Non-pigmented ciliary epithelial cell (primary cell): ENCODE measurements around the gene NOC2L.

Experiments
- DNase-seq: peaks from one replicate; pipeline ENCODE4 v3.0.0-alpha.2; 2010; ENCODE audit warnings: low read depth

The NOC2L gene

DNA sequence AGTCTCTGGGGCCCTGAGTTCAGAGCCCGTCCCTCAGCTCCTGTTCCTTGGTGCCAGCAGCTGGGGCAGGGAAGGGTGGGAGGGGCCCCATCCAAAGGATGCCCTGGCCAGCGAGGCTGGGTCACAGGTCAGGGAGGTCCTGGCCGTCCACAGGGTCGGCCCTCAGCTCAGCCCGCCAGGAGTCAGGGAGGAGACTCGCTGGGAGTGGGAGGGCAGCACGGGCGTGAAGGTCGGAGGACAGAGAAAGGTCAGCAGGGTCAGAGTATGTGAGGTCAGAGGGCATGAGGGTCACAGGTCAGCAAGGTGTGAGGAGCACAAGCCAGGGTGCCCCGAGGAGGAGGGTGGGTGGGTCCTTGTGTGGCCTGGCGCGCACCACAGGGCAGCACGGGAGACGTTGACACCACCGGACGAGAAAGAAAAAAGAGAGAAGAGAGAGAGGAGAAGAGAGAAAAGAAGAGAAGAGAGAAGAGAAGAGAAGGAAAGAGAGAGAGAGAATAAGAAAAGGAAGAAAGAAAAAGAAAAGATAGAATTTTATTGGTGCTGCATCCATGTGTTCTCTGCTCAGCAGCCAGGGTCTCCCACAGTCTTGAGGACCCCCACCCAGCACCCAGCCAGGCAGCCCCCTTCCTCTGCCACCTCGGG is 15.8 kb upstream of the NOC2L start:
- DNase-seq = no peak

DNA sequence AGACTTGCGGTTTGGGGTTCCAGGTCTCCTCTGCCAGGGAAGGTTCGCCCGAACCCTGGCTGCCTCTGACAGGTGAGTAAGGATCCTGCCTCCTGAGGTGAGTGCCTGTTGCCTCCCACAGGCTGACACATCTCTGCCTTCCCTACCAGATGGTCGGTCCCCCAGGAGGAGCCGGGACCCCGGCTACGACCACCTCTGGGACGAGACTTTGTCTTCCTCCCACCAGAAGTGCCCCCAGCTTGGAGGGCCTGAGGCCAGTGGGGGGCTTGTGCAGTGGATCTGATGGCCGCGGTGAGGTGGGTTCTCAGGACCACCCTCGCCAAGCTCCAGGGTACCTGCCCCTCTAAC is 15.2 kb upstream of the NOC2L start:
- no peak for DNase-seq

DNA sequence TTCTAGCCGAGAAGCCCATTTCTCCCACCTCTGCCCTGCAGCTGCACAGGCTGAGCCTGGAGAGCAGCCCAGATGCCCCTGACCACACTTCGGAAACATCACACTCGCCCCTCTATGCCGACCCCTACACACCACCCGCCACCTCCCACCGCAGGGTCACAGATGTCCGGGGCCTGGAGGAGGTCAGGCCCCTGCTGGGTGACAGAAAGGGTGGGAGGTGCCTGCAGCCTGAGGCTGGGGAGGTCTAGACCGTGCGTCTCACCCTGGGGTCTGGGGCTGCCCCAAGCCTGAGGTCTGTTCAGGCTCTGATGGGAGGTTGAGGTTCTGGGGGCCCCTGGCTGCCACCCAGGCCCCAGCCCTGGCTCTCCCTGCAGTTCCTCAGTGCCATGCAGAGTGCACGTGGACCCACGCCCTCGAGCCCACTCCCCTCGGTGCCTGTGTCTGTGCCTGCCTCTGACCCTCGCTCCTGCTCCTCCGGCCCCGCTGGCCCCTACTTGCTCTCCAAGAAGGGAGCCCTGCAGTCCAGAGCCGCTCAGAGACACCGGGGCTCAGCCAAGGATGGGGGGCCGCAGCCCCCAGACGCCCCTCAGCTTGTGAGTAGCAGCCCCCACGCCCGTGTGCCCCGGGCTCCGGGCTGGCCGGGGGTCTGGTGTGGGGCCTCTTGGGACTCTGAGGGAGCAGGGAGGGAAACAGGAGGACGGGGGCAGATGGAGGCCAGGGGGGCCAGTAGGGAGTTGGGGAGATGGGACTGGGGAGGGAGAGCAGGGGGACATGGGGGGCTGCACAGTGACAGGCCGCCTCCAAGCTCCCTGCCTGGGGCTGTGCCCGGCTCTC is 14.6 kb upstream of the NOC2L start:
- DNase-seq = no peak

DNA sequence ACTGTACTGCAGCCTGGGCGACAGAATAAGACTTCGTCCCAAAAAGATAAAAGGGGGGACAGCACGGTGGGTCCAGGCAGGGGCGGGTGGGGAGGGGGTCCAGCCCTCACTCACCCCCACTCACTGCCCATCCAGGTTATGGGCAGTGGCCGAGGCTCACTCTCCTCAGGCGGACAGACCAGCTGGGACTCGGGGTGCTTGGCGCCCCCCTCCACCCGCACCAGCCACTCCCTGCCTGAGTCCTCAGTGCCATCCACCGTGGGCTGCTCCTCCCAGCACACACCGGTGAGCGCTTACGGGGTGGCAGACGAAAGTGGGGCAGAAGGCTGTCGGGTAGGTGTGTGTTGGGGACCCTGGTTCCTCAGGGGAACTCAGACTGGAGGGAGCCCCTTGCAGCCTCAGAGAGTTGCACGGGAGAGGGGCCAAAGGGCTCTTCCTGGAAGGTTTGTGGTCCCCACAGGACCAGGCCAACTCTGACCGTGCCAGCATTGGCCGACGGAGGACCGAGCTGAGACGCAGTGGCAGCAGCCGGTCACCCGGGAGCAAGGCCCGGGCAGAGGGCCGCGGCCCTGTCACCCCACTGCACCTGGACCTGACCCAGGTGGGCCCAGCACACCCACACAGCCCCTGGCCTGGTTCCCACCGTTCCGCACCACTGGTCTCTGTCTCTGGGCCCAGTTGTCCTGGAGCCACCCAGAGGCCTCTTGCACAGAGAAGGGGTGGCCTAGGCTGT is 13.8 kb upstream of the NOC2L start:
- DNase-seq = no peak

DNA sequence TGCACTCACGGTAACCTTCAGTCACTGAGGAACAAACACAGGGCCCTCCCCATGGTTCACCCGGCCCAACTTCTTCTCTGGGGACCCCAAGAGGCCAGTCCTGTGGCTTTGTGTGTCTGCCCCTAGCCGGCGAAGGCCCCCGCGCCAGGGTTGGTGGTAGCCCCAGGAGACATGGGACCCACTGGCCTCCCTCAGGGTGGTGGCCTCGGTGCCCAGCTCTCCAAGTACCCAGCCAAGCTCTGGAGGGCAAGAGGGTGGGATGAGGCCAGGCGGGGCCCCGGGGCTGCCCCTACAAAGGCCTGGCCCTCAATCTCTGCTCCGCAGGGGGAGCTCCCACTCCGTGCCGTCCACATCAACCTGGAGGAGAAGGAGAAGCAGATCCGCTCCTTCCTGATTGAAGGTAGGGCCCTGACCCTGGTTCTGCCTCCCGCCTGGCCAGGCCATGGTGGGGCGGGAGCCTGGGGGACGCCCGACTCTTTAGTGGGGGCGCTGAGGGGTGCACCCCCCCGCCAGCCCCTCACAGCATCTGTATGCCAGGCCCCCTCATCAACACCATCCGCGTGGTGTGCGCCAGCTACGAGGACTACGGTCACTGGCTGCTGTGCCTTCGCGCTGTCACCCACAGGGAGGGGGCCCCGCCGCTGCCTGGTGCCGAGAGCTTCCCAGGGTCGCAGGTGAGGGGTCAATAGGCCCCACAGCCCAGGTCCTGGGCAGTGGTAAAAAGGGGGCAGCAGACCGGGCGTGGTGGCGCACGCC is 12.9 kb upstream of the NOC2L start:
- DNase-seq = no peak

DNA sequence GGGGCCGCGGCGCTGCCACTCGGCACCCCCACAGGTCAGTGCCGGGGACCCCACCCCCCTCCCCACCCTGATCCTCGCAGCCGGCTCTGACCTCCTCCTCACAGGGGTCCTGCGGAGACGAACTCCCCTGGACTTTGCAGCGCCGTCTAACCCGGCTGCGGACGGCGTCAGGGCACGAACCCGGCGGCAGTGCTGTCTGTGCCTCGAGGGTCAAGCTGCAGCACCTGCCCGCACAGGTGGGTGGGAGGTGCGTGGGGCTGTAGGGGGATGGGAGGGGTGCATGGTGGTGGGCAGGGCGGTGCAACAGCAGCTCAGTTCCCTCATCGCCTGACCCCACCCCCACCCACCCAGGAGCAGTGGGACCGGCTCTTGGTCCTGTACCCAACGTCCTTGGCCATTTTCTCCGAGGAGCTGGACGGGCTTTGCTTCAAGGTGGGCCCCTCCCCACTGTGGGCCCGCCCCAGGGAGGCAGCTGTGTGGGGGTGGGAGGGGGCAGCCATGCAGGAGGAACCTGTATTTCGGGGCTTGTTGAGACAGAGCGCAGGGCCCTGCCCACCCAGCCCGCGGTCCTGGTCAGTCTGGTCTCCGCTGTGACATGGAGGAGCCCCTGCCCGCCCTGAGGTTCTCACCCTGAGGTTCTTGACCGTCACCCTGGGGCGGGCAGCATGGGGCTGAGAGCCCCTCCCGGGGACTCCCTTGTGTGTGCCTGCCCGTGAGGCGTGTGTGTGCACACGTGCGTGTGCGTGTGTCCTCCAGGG is 12.1 kb upstream of the NOC2L start:
- no peak for DNase-seq

DNA sequence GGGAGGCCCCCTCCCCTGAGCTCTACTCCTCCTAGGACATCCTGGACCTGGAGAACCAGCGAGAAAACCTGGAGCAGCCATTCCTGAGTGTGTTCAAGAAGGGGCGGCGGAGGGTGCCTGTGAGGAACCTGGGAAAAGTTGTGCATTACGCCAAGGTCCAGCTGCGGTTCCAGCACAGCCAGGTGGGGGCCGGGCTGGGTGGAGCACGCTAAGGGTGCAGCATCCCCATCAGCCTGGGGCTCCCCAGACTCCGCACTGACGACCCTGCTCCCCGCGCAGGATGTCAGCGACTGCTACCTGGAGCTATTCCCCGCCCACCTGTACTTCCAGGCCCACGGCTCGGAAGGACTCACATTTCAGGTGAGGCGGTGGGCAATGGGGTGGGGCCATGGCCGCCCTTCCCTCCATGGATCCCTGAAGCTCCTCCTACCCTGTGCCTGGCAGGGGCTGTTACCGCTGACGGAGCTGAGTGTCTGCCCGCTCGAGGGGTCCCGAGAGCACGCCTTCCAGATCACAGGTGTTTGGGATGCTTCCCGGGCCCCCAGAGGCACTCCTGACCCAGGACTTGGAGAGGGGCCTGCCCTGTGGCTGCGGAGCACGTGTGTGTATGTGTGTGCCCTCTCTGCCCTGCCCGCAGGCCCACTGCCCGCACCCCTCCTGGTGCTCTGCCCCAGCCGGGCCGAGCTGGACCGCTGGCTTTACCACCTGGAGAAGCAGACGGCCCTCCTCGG is 11.4 kb upstream of the NOC2L start:
- no peak for DNase-seq

DNA sequence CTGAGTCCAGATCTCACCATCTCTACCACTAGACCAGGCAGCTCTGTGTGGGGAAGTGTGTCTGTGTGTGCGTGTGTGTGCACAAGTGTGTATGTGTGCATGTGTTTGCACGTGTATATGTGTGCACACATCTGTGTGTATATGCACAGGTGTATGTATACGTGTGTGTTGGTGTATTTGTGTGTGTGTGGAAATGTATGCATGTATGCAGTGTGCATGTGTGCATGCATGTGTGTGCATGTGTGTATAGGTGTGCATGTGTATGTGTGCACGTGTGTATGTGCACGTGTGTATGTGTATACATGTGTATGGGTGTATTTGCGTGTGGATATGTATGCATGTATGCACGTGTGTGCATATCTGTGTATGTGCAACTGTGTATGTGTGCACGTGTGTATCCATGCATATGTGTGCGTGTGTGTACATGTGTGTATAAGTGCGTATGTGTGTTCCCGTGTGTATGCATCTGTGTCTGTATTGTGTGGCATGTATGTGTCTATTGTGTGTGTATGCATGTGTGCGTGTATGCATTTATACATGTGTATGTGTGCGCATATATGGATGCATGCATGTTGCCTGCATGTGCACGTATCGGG is 10.3 kb upstream of the NOC2L start:
- DNase-seq = no peak

DNA sequence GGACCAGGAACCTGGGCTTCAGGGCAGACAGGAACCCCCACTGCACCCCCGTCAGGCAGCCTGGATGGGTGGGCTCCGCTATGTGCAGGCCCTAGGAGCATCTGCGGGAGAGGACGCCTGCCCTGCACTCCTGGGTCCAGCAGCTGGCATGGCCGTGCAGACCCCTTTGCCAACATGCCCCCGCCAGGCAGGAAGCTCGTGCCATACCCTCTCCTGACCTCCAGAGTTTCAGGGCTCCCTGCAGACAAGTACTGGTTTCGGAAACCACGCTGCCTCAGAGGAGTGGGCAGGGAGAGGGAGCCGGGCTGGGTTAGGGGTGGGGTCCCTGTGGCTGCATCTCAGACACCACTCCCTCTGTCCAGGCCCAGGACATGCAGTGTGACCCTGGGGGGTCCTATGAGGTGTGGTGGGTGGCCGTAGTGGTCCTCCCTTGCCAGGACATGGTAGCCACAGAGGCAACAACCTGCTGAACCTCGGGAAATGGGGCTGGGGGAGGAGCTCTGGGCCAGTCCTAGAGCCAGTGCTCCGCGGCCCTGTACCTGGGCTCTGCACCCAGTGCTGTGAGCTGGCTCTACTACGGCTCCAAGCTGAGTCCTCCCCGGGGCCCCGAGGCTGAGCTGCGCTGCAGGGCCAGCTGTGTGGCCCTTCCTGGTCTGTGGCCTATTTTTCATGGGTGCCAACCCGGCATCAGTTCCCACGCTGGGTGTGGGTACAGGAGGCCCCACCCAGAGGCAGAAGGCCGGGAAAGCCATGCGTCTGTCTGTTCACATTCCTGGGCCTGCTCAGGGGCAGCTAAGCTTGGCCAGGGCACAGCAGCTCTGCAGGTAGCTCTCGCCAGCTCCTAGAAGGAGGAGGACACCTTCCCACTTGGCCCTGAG is 8.6 kb upstream of the NOC2L start:
- DNase-seq = no peak

DNA sequence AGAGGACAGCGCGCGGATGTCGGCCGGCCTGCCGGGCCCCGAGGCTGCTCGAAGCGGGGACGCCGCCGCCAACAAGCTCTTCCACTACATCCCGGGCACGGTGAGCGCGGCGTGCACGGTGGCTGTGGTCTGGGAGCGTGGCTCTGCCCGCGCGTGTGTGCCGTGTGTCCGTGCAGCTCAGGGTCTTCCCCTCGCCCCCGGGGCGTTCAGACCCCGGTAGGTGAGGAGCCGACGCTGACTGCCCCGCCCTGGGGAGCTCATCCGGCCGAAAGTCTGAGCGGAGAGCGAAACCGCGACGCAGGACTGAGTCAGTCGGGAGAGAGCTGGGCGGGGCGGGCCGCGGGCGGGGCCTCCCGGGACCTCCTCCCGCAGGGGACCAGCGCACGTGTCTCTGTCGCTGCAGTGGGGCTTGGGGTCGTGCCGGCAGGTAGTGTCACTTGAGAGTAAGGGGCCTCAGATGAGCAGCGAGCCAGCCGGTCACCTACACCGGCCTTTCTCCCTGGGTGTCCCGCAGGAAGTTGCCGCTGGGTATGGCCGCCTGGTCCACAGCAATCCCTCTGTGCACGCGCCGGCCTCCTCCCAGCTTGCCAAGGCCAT is 7.7 kb upstream of the NOC2L start:
- no peak for DNase-seq

DNA sequence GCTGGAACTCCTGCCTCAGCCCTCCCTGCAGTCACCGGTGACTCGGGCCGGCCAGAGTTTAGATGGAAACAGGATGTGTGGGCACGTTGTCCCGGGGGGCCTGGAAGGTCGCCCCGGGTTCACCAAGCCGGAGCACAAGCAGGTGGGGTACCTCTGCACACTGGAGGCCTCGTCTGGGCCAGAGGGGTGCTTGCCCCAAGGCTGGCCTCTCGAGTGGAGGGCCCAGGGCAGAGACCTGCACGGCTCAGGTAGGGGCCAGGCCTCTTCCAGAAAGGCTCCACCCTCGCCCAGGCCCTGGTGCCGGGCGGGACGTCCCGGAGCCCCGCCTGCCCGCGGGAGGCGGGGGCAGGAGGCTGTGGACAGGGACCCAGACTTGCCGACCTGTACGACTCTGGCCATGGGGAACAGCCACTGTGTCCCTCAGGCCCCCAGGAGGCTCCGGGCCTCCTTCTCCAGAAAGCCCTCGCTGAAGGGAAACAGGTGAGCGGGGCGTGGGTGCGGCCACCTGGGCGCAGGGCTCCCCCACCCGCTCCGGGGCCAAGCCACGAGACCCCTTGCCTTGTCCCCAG is 7.2 kb upstream of the NOC2L start, which contains the start of gene PLEKHN1:
Gene PLEKHN1 (plus strand): TSS at position 348 of the 569 bp plus-strand sequence. CDS start 50 bp downstream, at position 398.
- DNase-seq = no peak

DNA sequence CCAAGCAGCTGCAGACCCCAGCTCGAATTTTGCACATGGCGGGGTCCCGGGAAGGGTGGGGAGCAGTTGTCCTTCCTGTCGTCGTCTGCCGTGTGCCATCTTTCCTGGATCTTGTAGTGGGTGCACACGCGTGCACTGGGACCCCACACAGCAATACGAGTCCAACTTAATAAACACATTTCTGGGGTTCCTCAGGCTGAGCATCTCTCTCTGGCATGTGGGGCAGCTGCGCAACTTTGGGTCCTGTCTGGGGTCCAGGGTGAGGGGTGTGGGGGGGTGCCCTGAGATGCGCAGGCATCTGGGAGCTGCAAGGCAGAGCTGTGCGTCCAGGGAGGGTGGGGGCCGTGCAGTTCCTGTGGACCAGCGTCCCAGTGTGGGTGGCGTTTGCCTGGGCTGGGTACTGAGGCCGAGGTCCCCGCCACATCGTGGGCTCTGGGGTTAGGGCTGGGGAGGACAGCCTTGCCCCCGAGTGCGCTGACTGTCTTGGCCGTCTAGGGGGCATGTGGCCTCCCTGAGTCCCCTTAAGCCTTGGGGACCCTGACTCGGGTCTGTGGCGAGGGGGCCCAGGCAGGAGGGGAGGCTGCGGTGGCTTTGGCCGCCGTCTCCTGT is 6.6 kb upstream of the NOC2L start:
- no peak for DNase-seq

DNA sequence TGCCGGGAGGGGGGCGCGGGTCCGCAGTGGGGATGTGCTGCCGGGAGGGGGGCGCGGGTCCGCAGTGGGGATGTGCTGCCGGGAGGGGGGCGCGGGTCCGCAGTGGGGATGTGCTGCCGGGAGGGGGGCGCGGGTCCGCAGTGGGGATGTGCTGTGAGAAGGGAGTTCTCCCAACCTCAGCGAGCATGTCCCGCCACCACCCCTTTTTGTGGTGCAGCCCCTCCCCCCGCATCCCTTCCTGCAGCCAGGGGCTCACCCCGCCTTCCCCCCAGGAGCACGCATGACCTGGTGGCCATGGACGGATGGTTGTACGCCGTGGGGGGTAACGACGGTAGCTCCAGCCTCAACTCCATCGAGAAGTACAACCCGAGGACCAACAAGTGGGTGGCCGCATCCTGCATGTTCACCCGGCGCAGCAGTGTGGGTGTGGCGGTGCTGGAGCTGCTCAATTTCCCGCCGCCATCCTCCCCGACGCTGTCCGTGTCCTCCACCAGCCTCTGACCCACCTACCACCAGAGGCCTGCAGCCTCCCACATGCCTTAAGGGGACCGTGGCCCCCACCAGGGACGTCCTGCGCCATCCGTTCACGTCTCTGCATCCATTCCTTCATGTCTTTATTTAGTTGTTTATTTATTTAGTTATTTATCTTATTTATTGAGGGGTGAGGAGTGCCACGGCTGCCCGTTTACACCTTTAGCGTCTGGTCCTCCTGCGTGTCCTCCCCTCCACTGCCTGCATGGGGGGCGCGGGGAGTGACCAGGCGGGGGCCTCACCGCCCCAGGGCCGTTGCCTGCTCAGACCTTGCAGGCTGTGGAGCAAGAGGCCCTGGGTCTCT is 5.9 kb upstream of the NOC2L start:
- no peak for DNase-seq

DNA sequence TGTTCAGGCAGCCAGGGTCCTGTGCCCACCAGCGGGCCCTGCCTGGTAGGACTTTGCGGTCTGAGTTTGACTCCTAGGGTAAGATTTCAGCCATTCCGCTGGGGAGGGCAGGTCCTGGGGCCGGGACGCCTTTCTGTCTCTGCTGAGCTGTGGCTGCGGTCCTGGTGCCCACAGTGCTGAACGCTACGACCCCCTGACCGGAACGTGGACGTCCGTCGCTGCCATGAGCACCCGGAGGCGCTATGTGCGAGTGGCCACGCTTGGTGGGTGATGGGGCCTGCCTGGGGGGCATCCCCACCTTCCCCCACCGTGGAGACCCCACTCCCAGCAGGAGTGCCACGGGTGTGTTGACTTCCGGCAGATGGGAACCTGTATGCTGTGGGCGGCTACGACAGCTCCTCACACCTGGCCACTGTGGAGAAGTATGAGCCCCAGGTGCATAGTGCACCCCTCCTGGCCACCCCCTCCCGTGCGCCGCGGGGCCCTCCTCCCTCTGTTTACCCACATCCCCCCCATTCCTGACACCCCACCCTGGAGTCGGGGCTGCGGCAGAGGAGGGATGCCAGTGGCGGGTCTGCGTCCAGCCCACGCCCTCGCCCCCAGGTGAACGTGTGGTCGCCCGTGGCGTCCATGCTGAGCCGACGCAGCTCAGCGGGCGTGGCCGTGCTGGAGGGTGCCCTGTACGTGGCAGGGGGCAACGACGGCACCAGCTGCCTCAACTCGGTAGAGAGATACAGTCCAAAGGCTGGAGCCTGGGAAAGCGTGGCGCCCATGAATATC is 4.9 kb upstream of the NOC2L start:
- no peak for DNase-seq

DNA sequence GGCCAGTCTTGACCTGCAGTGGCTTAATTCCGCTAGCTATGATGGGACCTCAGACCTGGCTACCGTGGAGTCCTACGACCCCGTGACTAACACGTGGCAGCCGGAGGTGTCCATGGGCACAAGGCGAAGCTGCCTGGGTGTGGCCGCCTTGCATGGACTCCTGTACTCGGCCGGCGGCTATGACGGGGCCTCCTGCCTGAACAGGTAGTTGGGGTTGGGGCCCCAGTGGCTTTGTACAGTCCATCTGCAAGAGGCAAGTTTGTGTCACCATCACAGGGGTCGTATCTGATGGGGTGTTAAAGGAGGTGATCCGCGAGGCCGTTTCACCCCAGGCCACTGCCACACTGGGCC is 4.2 kb upstream of the NOC2L start:
- no peak for DNase-seq
